Coronary artery (tissue), 2 donors: Measurements from ENCODE around the gene KCMF1.

Source experiments
- DNase-seq: peaks from one replicate; pipeline ENCODE4 v3.0.0-alpha.2; 2017; ENCODE audit warnings: low spot score
- H3K27ac ChIP-seq, 2 donors: fragments of 200-600 bp; sonication (generic); one replicate each; pipeline ENCODE4 v1.5.1; 2016 to 2019
- H3K4me3 ChIP-seq: fragments of 200-600 bp; sonication (generic); 2 replicates; pipeline ENCODE4 v1.5.1; 2016; ENCODE audit warnings: mild to moderate bottlenecking, moderate library complexity
- TF ChIP-seq, protein P1 (sequence below): fragments of 200-600 bp; sonication (generic); IDR thresholded peaks from one replicate; pipeline ENCODE4 v1.5.1; 2019; ENCODE audit warnings: antibody characterized with exemption

KCMF1 gene

DNA sequence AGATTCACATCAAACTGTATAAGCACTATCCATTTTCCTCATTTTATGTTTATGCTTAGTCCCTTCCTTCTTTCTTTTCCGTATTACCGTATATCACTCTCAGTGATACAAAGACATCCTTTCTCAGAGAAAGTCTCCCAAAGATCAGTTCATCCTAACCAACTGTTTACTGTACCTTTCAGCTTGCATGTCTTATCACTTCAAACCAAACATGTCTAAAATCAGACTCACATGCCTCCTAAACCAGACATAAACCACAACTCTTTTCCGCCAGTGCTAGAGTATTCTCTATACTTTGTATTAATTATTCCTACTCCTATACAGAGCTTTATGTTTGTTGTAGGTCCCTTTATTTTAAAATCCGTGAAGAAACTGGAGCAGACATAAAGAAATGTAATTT, 41.5 kb downstream of the KCMF1 start:
- no peak overlapping the region for H3K27ac ChIP-seq
- no peak for DNase-seq
- H3K4me3 ChIP-seq: no peak overlapping the region
- TF ChIP-seq, protein P1, sequence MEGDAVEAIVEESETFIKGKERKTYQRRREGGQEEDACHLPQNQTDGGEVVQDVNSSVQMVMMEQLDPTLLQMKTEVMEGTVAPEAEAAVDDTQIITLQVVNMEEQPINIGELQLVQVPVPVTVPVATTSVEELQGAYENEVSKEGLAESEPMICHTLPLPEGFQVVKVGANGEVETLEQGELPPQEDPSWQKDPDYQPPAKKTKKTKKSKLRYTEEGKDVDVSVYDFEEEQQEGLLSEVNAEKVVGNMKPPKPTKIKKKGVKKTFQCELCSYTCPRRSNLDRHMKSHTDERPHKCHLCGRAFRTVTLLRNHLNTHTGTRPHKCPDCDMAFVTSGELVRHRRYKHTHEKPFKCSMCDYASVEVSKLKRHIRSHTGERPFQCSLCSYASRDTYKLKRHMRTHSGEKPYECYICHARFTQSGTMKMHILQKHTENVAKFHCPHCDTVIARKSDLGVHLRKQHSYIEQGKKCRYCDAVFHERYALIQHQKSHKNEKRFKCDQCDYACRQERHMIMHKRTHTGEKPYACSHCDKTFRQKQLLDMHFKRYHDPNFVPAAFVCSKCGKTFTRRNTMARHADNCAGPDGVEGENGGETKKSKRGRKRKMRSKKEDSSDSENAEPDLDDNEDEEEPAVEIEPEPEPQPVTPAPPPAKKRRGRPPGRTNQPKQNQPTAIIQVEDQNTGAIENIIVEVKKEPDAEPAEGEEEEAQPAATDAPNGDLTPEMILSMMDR: no peak

DNA sequence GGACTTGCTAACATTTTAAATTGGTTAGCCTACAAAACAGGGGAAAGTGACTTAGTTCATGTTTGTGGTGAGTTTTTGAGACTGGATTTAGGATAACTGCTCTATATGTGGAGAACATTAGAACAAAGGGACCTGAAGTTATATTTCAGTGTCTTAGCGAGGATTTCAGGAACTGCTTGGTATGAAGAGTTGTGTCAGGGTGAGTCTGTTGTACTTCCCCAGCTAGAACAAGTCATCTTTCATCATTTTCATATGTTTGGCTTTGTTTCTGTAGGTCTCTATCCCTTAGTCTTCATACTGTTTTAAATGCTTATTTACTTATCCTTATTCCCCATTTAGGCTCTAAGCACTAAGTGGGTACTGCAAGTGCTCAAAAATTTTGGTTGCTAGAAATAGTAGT, 41.9 kb downstream of the KCMF1 start:
- TF ChIP-seq, protein P1: no peak
- no peak for DNase-seq

DNA sequence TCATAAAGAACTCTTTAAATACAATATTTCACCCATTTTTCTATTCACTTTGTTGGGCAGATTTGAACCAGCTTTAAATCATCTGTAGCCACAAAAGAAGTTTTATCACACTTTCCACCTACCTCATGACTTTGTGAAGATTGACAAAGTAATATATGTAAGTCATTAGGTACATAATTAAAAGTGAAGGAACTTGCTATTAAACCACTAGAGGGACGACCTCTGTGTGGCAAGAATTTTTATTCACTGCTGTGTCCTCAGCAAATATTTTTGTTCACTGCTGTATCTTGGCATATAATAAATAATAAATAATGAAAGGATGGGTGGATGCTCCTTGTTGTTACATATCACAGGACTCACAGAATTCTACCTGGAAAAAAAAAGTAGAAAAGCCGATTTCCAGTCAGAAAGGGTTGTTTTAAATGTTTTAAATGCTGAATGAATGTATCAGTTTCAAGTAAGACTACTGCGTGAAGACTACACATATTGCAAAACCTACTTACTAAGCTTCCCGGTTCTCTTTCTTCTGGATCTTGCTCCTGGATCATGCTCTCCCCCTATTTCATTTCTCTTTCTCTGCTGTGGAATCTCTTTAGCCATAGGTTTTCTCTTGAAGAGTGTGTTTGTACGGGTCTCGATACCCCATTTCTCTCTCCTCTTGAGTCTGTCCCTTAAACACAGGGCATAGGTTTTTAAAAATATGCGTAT, 44.8 kb downstream of the KCMF1 start:
- Histone ChIP-seq H3K27ac (peak overlapping the region in 1 of 2 donors; percentile 18), H3K4me3 (no peak overlapping the region)
- TF ChIP-seq, protein P1: no peak
- no peak for DNase-seq

More for the DNA sequence above, 41.9 kb downstream of the KCMF1 start:
- Histone ChIP-seq H3K4me3 (no peak overlapping the region), H3K27ac (no peak overlapping the region)

DNA sequence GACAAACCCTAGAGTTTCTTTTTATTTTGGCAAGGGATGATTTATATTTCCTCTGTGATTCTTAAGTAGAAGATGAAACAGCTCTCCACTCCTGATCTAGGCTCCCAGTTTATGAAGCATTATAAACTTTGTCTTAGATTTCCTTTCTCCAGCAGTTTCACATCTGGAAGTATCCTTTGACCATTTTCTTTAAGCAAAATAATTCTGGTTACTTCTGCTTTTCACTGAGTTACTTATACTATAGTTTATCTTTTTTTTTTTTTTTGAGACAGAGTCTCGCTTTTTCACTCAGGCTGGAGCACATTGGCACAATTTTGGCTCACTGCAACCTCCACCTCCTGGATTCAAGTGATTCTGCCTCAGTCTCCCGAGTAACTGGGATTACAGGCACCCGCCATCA, 45.5 kb downstream of the KCMF1 start:
- no peak overlapping the region for H3K4me3 ChIP-seq
- TF ChIP-seq, protein P1: no peak
- DNase-seq: no peak
- H3K27ac ChIP-seq: peak overlapping the region in 1 of 2 donors; percentile 18

GRCh38 chr2:85017411-85018048, 46.6 kb downstream of the KCMF1 start:
- TF ChIP-seq, protein P1: no peak
- DNase-seq: no peak
- H3K27ac ChIP-seq: no peak overlapping the region
- H3K4me3 ChIP-seq: no peak overlapping the region

DNA sequence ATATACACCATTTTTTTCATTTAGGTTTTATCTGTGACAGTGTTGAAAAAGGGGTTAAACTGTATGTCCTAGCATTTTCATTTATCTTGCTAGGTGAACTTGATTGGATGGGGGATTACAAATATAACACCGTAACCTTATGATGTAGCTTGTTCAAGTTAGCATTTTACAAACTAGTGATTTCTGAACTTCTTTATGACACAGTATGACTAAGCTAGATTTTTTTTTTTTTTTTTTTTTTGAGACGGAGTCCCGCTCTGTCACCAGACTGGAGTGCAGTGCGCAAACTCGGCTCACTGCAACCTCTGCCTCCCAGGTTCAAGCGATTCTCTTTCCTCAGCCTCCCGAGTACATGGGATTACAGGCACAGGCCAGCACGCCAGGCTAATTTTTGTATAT, 47.1 kb downstream of the KCMF1 start:
- TF ChIP-seq, protein P1: no peak
- H3K27ac ChIP-seq: no peak overlapping the region
- DNase-seq: no peak
- H3K4me3 ChIP-seq: no peak overlapping the region

DNA sequence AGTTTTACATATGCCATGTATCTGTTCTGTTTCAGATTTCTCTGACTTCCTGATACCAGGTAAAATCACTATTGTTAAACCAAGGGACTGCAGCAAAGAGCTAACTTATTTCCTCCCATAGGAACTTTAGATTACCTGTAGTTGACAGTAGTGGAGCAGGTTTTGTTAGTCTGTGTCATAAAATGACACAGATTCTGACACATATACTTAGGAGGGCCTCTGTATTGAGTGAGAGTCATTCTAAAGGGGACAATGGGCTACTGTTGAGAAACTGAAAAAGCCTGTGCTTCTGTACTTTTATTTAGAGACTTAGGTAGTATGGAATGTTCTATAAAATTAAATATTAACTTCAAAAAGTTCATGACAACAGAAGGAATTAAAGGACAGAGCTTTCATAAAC, 48.2 kb downstream of the KCMF1 start:
- no peak overlapping the region for H3K4me3 ChIP-seq
- TF ChIP-seq, protein P1: no peak
- DNase-seq: no peak
- no peak overlapping the region for H3K27ac ChIP-seq
